AG04449 (cell line): ENCODE measurements around the gene CIZ1.
A peak's percentile ranks its signal among the peaks of the same experiment; 100 is the strongest.

ENCODE experiments used
- CTCF ChIA-PET: fragments of 350-600 bp; formaldehyde crosslinking; extraction: SDS; loops from one replicate; lab custom pipeline; 2021; ENCODE audit warnings: antibody characterized with exemption; lab: Yijun Ruan, JAX
- POLR2A ChIA-PET: fragments of 400-600, 350-600 bp; formaldehyde crosslinking; extraction: SDS; loops from one replicate; lab custom pipeline; 2020; ENCODE audit warnings: antibody characterized with exemption, inconsistent platforms; lab: Yijun Ruan, JAX
- DNase-seq: peaks from one replicate; pipeline ENCODE4 v3.0.0-alpha.2; 2010; ENCODE audit warnings: low read depth, low spot score
- H3K4me3 ChIP-seq: 2 replicates; pipeline ENCODE4 v1.5.1; 2011; ENCODE audit warnings: low read depth, mild to moderate bottlenecking, control low read depth, low read length
- TF ChIP-seq, protein P1 (sequence below): IDR thresholded peaks from one replicate; pipeline ENCODE4 v1.5.1; 2011; ENCODE audit warnings: mild to moderate bottlenecking, moderate library complexity, low read length, control low read depth, inconsistent platforms; ENCODE audit not compliant: insufficient read depth; ENCODE audit errors: missing control alignments

CIZ1 gene

DNA sequence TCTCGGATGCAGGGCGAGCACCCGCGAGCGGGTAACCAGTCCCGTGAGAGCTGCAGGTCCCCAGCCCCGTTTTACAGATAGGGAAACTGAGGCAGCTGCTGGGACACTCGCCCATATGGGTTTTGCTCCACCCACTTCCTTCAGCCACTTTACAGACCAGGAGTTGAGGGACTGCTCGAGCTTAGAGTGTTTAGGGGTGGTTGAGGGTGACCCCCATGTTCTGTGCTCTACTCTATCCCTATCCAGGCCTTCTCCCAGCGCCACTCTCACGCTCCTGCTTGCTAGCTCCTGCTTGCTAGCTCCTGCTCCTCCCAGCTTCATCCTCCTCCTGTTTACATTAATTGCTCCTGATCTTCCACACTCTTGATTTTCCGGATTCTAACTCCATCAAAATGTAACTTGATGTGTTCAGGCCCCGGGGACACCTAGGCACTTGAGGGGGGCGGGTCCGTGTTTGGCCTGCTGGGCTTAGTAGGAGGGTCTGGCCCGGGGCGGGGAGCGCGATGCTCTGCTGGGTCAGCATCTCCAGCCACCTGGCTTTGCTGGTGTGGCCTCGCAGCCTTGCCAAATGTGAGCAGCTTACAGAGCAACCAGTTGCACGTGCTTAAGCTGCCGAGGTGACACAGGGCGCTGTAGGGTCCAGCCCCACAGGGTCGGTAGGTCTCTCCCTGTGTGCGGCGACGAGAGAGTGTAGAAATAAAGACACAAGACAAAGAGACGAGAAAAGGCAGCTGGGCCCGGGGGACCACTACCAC lies 62.4 kb downstream of the CIZ1 start:
- peak overlapping the region; percentile 95 for H3K4me3 ChIP-seq
- ChIA-PET CTCF (interaction anchor here (0.8 to 6.8 kb wide), 15 partner anchors 8 to 186 kb away, joined by 3 to 112 read pairs (median 4); no protein-coding TSS in a partner anchor), POLR2A (interaction anchor here (0.7 kb wide), 1 partner anchor 29 kb away, joined by 3 read pairs; no protein-coding TSS in a partner anchor)
- no peak for DNase-seq
- TF ChIP-seq, protein P1, sequence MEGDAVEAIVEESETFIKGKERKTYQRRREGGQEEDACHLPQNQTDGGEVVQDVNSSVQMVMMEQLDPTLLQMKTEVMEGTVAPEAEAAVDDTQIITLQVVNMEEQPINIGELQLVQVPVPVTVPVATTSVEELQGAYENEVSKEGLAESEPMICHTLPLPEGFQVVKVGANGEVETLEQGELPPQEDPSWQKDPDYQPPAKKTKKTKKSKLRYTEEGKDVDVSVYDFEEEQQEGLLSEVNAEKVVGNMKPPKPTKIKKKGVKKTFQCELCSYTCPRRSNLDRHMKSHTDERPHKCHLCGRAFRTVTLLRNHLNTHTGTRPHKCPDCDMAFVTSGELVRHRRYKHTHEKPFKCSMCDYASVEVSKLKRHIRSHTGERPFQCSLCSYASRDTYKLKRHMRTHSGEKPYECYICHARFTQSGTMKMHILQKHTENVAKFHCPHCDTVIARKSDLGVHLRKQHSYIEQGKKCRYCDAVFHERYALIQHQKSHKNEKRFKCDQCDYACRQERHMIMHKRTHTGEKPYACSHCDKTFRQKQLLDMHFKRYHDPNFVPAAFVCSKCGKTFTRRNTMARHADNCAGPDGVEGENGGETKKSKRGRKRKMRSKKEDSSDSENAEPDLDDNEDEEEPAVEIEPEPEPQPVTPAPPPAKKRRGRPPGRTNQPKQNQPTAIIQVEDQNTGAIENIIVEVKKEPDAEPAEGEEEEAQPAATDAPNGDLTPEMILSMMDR, result no peak

DNA sequence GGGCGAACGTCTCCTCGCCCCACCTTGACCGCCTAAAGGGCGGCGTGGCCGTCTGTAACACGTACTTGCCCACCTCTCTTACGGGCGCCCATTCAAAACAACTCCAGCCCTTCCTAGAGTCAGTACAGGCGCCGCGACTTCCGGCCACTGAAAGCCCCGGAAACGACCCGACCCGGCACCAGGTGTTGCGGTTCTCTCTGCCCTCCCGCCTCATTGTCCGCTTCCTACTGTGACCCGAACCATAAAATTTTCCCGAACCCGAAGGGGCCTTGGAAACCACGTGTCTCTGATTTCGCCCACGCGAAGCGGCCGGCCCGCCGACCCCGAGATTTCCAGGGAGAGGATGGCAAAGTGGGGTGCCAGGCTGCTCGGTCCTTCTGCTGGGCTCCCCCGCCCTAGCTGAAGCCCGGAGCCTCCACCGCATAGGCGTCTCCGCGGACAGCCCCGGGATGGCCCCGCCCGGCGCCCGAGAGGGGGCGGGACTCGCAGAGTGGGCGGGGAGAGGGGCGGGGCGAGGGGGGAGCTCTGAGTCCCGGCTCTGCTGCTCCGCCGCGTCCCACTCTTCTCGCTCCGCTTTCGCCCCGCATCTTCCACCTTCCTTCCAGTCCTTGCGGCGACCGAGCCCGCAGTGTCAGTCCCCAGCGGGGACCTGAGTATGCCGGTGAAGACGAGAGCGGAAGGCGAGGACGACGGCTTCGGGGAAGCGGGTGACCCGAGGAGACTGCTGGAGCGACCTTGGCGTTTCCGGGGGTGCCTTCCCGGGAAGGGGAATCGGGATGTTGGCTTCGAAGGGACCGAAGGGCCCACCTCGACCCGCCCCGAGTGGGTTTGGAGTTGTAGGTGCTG lies 63.2 kb downstream of the CIZ1 start:
- peak; percentile 42 for DNase-seq
- POLR2A ChIA-PET, result interaction anchor here (0.6 to 0.9 kb wide), 4 partner anchors 9 to 47 kb away, joined by 3 to 5 read pairs (median 4); no protein-coding TSS in a partner anchor
- peak overlapping the region; percentile 95 for H3K4me3 ChIP-seq
- CTCF ChIA-PET, result interaction anchor here (0.8 to 6.8 kb wide), 13 partner anchors 8 to 185 kb away, joined by 3 to 112 read pairs (median 4); no protein-coding TSS in a partner anchor
- TF ChIP-seq, protein P1, result no peak

DNA sequence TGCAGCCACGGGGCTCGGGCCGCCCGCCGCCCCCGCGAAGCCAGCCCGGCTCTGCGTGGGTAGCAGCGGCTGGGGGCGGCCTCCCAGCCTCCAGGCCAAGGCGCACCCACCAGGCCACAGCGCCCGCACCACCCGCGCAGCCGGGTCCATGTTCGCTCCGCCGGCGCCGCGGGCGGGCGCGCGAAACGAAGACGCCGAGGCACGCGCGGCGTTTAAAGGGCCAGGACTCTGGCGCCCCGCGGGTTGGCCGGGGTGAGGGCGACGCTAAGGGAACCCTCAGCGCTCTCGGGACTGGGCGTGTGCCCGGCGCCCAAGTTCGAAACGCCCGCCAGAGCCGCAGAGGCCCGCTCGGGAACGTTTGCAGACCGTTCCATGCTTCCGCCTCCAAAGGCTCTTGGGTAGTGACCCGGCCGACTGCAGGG lies 63.8 kb downstream of the CIZ1 start, which contains the start of gene PTGES2:
PTGES2 (minus strand) TSS at position 162 of the 422 bp plus-strand sequence; CDS start at position 150, 12 bp downstream.
- TF ChIP-seq, protein P1, result no peak
- H3K4me3 ChIP-seq, result peak within 1 kb of the TSS; percentile 95
- POLR2A ChIA-PET, result interaction anchor here (0.9 kb wide), 1 partner anchor 9 kb away, joined by 5 read pairs; no protein-coding TSS in a partner anchor
- DNase-seq, result no peak
- CTCF ChIA-PET, result interaction anchor here (1.5 to 6.8 kb wide), 3 partner anchors 12 to 185 kb away, joined by 4 to 112 read pairs (median 6); no protein-coding TSS in a partner anchor

DNA sequence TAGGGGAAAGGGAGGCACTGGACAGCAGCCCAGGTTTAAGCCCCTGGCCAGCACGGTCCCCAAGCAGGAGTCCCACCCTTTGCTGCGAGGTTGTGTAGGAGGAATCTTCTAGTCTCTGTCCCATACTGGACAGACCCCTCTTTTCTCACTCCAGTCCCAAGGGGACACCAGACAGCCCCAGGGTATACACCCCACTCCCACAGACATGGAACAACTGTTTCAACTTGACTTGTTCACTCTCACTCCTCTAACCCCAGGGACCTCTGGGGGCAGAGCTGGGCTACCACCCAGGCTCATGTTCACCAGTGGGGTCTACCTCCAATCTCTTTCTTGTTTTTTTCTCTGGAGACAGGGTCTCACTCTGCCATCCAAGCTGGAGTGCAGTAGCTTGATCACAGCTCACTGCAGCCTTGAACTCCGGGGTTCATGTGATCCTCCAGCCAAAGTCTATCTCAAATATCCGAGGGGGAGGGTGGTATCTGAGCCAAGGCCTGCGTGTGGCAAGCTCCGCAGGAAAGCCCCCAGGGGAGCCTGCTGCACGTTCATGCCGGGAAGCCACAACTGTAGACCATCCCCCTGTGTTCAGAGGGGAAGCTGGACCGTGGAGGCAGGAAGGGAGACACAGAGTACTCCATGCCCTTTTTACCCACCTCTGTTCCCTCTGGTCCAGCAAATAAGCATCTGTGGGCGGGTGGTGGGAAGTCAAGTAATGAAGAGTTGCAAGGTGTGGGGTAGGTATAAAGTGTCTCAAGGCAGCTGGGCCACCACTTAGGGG lies 65.6 kb downstream of the CIZ1 start:
- peak overlapping the region; percentile 31 for H3K4me3 ChIP-seq
- POLR2A ChIA-PET, result interaction anchor here (1.3 kb wide), 1 partner anchor 9 kb away, joined by 3 read pairs; no protein-coding TSS in a partner anchor
- CTCF ChIA-PET, result interaction anchor here (0.6 to 6.8 kb wide), 20 partner anchors 10 to 705 kb away, joined by 3 to 112 read pairs (median 4); partner anchors contain the start of gene DPM2
- no peak for DNase-seq
- TF ChIP-seq, protein P1, result no peak

DNA sequence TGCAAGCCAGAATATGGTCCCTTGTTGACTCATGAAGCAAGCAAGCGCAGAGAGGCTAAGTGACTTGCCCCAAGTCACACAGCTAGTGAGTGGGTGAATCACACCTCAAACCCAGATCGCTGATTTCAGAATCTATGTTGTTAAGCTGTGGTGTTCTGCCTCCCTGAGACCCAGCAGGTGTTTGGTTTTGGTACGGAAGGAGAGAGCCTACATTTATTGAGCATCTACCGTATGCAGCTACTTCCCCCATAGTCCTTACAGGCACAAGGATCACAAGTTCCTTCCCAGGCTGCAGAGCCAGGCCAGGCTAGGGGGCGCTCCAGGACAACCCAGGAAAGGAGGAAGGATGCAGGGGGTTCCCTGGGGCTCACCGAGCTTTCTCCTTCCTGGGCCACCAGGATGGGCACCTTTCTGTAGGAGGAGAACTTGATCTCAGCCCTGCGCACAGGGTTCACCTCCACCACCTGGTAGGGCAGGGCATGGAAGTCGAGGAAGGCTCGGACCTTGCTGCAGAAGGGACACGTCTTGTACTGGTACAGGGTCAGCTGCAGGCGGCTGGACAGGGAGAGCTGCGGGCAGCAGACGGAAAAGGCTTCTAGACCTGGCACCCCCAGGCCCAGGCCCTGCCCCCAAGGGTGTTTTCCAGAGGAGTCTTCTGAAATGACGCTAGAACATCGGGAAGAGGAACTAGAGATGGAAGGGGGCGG lies 66.3 kb downstream of the CIZ1 start:
- TF ChIP-seq, protein P1, result peak; percentile 70
- CTCF ChIA-PET, result interaction anchor here (0.6 to 6.8 kb wide), 30 partner anchors 9 to 323 kb away, joined by 3 to 112 read pairs (median 4); partner anchors contain the start of gene DPM2
- POLR2A ChIA-PET, result no interaction called here
- no peak overlapping the region for H3K4me3 ChIP-seq
- DNase-seq, result no peak
